Panc1 (cell line): Measurements from ENCODE around the gene FGF3. TPM values are rescaled to one million over a fixed set of nuclear protein-coding genes. Genes with fewer than 3 reads are reported as not detected.

Experiments
- ATAC-seq: fragments of 200-7000 bp; cut with Tn5 transposase; 2 replicates; pipeline ENCODE4 v1.9.1; 2020; ENCODE audit warnings: mild to moderate bottlenecking, moderate library complexity
- BruUV-seq: library from RNA; stranded (reverse); fragments of 400-500 nt; replicated peaks from 2 replicates; lab custom pipeline; 2021; lab: Mats Ljungman, UMichigan
- CTCF ChIA-PET: fragments of 300-600 bp; sonication (Branson Sonifier 250); formaldehyde crosslinking; loops from one replicate; lab custom pipeline; 2022; ENCODE audit warnings: antibody characterized with exemption; lab: Charles Lee
- POLR2A ChIA-PET: fragments of 300-600 bp; sonication (Branson Sonifier 250); formaldehyde crosslinking; loops from one replicate; lab custom pipeline; 2022; ENCODE audit warnings: antibody characterized with exemption; lab: Charles Lee
- DNase-seq: peaks from one replicate; pipeline ENCODE4 v3.0.0-alpha.2; 2010; ENCODE audit warnings: low read depth, low spot score
- H3K27ac ChIP-seq: 2 replicates; pipeline ENCODE4 v1.5.1; 2011; ENCODE audit warnings: mild to moderate bottlenecking, low read length, inconsistent platforms
- H3K27me3 ChIP-seq: fragments of 200-500 bp; sonication (Bioruptor generic); 2 replicates; pipeline ENCODE4 v1.6.0; 2014; ENCODE audit warnings: low read length, inconsistent platforms; ENCODE audit not compliant: control insufficient read depth, insufficient read depth
- H3K36me3 ChIP-seq: fragments of 200-500 bp; sonication (Bioruptor generic); 2 replicates; pipeline ENCODE4 v1.5.1; 2014; ENCODE audit warnings: inconsistent platforms, mild to moderate bottlenecking, low read length, moderate library complexity; ENCODE audit not compliant: control insufficient read depth, insufficient read depth
- H3K4me1 ChIP-seq: 2 replicates; pipeline ENCODE4 v1.5.1; 2011; ENCODE audit warnings: inconsistent platforms, mild to moderate bottlenecking, low read length, moderate library complexity; ENCODE audit not compliant: control insufficient read depth, insufficient read depth
- H3K4me3 ChIP-seq, 2 experiments: 2 replicates each; pipeline ENCODE4 v1.5.1; 2011 to 2012; ENCODE audit warnings: low read depth in 2 of 2, low read length in 2 of 2, mild to moderate bottlenecking in 2 of 2, inconsistent platforms in 1 of 2, moderate library complexity in 1 of 2
- H3K9me3 ChIP-seq: fragments of 200-500 bp; sonication (Bioruptor generic); 2 replicates; pipeline ENCODE4 v1.5.1; 2014; ENCODE audit warnings: low read depth, mild to moderate bottlenecking, inconsistent platforms, low read length, moderate library complexity; ENCODE audit not compliant: control insufficient read depth, insufficient read depth
- CTCF ChIP-seq: fragments of 450-650 bp; IDR thresholded peaks from 2 replicates; pipeline ENCODE4 v1.5.1; 2017; ENCODE audit warnings: mild to moderate bottlenecking
- POLR2AphosphoS5 ChIP-seq: IDR thresholded peaks from 2 replicates; pipeline ENCODE4 v1.6.1; 2012; ENCODE audit warnings: mild to moderate bottlenecking, low read depth, low read length, moderate library complexity
- REST ChIP-seq, 2 experiments: IDR thresholded peaks; 2 replicates each; pipeline ENCODE4 v1.6.1; 2011 to 2012; ENCODE audit warnings: low read depth in 2 of 2, control low read depth in 1 of 2, low read length in 1 of 2, mild to moderate bottlenecking in 1 of 2, moderate library complexity in 1 of 2; ENCODE audit not compliant: insufficient read depth in 1 of 2
- SIN3A ChIP-seq: IDR thresholded peaks from 2 replicates; pipeline ENCODE4 v1.6.1; 2012; ENCODE audit warnings: low read depth, mild to moderate bottlenecking, low read length, moderate library complexity, borderline replicate concordance; ENCODE audit not compliant: insufficient read depth
- TCF7L2 ChIP-seq: IDR thresholded peaks from 2 replicates; pipeline ENCODE4 v1.6.1; 2011; ENCODE audit warnings: mild to moderate bottlenecking, low read depth, low read length, inconsistent platforms
- in situ Hi-C: cut with HindIII; loops from 2 replicates; pipeline ENCODE4 v1.10.0; 2016; ENCODE audit warnings: low sequenced_read_pairs, low pct_unique_long_range_greater_than_20kb
- intact Hi-C: fragments of 100-400 bp; cut with micrococcal nuclease; formaldehyde crosslinking; loops from one replicate; pipeline ENCODE4 v1.10.0; 2022; ENCODE audit not compliant: unreplicated experiment
- total RNA-seq: library from RNA; stranded (reverse); gene quantifications from one replicate; pipeline ENCODE4 v1.2.1, GENCODE V29; 2021; ENCODE audit not compliant: unreplicated experiment

Gene FGF3
- total RNA-seq, 1 experiment from 2014 or later: not detected

- ChIA-PET CTCF (interaction anchor here (0.7 kb wide), 1 partner anchor 54 kb away, joined by 3 read pairs; no protein-coding TSS in a partner anchor), POLR2A (no interaction called here)
- DNase-seq: no peak
Measured at GRCh38 chr11:69864686-69865661, 45.8 kb upstream of the FGF3 start.

More at GRCh38 chr11:69864686-69865661, 45.8 kb upstream of the FGF3 start:
- ATAC-seq: 0 out of 2 replicates have a peak, but pooled peaks have one; percentile 32
- Histone ChIP-seq H3K27me3 (peaks cover under 1% of the 10 kb centered on the region; the same call in 1 of the 2 replicates), H3K4me1 (no peaks in the 10 kb centered on the region), H3K36me3 (no peaks in the 10 kb centered on the region), H3K27ac (no peak overlapping the region), H3K4me3 (no peak overlapping the region), H3K9me3 (no peaks in the 10 kb centered on the region)
- no peak for TF ChIP-seq POLR2AphosphoS5
- no peak for TF ChIP-seq TCF7L2
- no peak for TF ChIP-seq SIN3A
- no peak for TF ChIP-seq REST (IDR thresholded peaks at IDR 0.05; ENCODE audit: insufficient read depth in 1 of 2, low read depth in 2 of 2, low read length in 1 of 2)
- no peak for TF ChIP-seq CTCF
- in situ Hi-C loops: no loop called here
- intact Hi-C loops: no loop called here
- BruUV-seq: no TSS peak
